Measurements from ENCODE around the gene CHSY1. TPM values are rescaled to one million over a fixed set of nuclear protein-coding genes. Genes with fewer than 3 reads are reported as not detected.

The CHSY1 gene
- polyA plus RNA-seq, 1 donor from 2014 or later = 16.1 TPM

DNA sequence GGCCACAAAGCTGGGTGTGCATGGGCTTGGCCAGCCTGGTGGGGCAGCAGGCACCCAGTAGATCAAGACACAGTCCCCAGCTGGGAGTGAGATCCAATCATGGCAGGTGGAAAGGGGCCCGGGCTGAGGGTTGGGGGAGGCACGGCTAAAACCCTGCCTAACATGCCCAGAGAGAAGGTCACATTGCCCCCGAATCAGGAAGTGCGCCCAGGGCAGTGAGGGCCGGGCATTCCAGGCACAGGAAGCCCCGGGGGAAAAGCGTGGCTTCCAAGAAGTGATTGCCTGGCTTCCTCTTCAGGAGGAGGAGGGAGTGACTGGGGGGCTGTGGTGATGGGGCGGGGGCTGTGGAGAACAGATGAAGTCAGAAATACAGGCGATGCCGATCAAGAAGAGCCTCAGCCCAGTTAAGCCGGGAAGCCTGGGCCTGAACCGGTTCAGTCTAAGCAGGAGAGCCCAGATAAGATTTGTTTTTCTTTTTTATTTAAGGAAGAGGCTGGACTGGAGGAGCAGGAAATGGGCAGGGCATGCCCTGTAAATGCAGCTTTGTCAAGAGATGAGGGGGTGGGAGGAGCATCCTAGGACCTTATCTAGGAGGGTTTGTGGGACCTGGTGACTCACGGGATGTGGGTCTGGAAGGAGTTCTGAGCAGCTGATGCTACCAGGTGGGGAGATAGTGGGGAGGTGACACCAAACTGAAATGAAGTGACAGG lies 83.9 kb downstream of the CHSY1 start:
- Histone ChIP-seq H3K36me3 (ENCODE audit: insufficient read depth, low read length) (no peaks in the 10 kb centered on the region), H3K9ac (ENCODE audit: low read length) (no peak overlapping the region), H3K4me2 (ENCODE audit: low read length) (no peak overlapping the region), H3K27ac (ENCODE audit: low read length) (no peak overlapping the region), H3K9me2 (ENCODE audit: insufficient read depth, low read length) (no peaks in the 10 kb centered on the region), H3K27me3 (ENCODE audit: insufficient read depth, low read depth, low read length) (no peaks in the 10 kb centered on the region), H4K20me1 (ENCODE audit: insufficient read depth) (no peaks in the 10 kb centered on the region), H3F3A (ENCODE audit: insufficient read depth, low read length, poor library complexity, severe bottlenecking) (no peaks in the 10 kb centered on the region), H3K79me2 (replicated peaks; ENCODE audit: insufficient read depth, low read length) (no peaks in the 10 kb centered on the region), H3K4me3 (ENCODE audit: low read length) (no peak overlapping the region), H2AFZ (ENCODE audit: low read depth, low read length) (no peak overlapping the region), H3K9me3 (ENCODE audit: low read length) (no peaks in the 10 kb centered on the region)
- no peak for TF ChIP-seq POLR2AphosphoS5 (IDR thresholded peaks at IDR 0.05)
- TF ChIP-seq, protein P1, sequence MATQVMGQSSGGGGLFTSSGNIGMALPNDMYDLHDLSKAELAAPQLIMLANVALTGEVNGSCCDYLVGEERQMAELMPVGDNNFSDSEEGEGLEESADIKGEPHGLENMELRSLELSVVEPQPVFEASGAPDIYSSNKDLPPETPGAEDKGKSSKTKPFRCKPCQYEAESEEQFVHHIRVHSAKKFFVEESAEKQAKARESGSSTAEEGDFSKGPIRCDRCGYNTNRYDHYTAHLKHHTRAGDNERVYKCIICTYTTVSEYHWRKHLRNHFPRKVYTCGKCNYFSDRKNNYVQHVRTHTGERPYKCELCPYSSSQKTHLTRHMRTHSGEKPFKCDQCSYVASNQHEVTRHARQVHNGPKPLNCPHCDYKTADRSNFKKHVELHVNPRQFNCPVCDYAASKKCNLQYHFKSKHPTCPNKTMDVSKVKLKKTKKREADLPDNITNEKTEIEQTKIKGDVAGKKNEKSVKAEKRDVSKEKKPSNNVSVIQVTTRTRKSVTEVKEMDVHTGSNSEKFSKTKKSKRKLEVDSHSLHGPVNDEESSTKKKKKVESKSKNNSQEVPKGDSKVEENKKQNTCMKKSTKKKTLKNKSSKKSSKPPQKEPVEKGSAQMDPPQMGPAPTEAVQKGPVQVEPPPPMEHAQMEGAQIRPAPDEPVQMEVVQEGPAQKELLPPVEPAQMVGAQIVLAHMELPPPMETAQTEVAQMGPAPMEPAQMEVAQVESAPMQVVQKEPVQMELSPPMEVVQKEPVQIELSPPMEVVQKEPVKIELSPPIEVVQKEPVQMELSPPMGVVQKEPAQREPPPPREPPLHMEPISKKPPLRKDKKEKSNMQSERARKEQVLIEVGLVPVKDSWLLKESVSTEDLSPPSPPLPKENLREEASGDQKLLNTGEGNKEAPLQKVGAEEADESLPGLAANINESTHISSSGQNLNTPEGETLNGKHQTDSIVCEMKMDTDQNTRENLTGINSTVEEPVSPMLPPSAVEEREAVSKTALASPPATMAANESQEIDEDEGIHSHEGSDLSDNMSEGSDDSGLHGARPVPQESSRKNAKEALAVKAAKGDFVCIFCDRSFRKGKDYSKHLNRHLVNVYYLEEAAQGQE (IDR thresholded peaks at IDR 0.05; ENCODE audit: borderline replicate concordance) = no peak
- no peak for TF ChIP-seq SMC3 (conservative IDR thresholded peaks at IDR 0.05; ENCODE audit: poor library complexity)
- TF ChIP-seq EZH2 (IDR thresholded peaks at IDR 0.05; ENCODE audit: borderline replicate concordance, insufficient read depth, low read length, poor library complexity, severe bottlenecking) = no peak
- no peak for TF ChIP-seq RAD21 (conservative IDR thresholded peaks at IDR 0.05)
- no peak for TF ChIP-seq EP300 (conservative IDR thresholded peaks at IDR 0.05; ENCODE audit: poor library complexity, severe bottlenecking)
- no peak for TF ChIP-seq TAF1 (IDR thresholded peaks at IDR 0.05; ENCODE audit: low read depth)

DNA sequence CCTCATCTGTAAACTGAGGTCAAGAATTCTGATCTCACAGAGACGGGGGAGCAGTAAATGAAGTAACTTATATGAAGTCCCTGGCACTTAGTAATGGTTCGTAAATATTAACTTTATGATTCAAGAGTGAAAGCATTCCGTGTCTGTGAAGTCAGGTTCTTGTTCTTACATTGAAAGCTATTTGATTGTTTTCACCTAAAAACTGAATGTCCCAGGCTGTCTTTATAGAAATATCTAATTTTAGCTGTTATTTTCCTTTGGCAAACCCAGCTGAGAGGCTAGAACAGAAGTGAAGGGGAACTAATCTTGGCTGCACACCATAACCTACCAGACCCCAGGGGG lies 84.5 kb downstream of the CHSY1 start:
- Histone ChIP-seq H3F3A (ENCODE audit: insufficient read depth, low read length, poor library complexity, severe bottlenecking) (no peaks in the 10 kb centered on the region), H3K9ac (ENCODE audit: low read length) (no peak overlapping the region), H3K4me2 (ENCODE audit: low read length) (no peak overlapping the region), H3K27me3 (ENCODE audit: insufficient read depth, low read depth, low read length) (no peaks in the 10 kb centered on the region), H3K4me3 (ENCODE audit: low read length) (no peak overlapping the region), H4K20me1 (ENCODE audit: insufficient read depth) (no peaks in the 10 kb centered on the region), H3K36me3 (ENCODE audit: insufficient read depth, low read length) (no peaks in the 10 kb centered on the region), H2AFZ (ENCODE audit: low read depth, low read length) (no peak overlapping the region), H3K79me2 (replicated peaks; ENCODE audit: insufficient read depth, low read length) (no peaks in the 10 kb centered on the region), H3K9me3 (ENCODE audit: low read length) (no peaks in the 10 kb centered on the region), H3K27ac (ENCODE audit: low read length) (no peak overlapping the region), H3K9me2 (ENCODE audit: insufficient read depth, low read length) (no peaks in the 10 kb centered on the region)
- no peak for TF ChIP-seq MXI1 (conservative IDR thresholded peaks at IDR 0.05; ENCODE audit: poor library complexity, severe bottlenecking)
- TF ChIP-seq, protein P1 (IDR thresholded peaks at IDR 0.05; ENCODE audit: borderline replicate concordance) = no peak
- TF ChIP-seq, protein P2, sequence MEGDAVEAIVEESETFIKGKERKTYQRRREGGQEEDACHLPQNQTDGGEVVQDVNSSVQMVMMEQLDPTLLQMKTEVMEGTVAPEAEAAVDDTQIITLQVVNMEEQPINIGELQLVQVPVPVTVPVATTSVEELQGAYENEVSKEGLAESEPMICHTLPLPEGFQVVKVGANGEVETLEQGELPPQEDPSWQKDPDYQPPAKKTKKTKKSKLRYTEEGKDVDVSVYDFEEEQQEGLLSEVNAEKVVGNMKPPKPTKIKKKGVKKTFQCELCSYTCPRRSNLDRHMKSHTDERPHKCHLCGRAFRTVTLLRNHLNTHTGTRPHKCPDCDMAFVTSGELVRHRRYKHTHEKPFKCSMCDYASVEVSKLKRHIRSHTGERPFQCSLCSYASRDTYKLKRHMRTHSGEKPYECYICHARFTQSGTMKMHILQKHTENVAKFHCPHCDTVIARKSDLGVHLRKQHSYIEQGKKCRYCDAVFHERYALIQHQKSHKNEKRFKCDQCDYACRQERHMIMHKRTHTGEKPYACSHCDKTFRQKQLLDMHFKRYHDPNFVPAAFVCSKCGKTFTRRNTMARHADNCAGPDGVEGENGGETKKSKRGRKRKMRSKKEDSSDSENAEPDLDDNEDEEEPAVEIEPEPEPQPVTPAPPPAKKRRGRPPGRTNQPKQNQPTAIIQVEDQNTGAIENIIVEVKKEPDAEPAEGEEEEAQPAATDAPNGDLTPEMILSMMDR (IDR thresholded peaks at IDR 0.05; ENCODE audit: poor library complexity, severe bottlenecking) = no peak
- TF ChIP-seq RAD21 (conservative IDR thresholded peaks at IDR 0.05) = no peak
- no peak for TF ChIP-seq POLR2AphosphoS5 (IDR thresholded peaks at IDR 0.05)
- TF ChIP-seq EZH2 (IDR thresholded peaks at IDR 0.05; ENCODE audit: borderline replicate concordance, insufficient read depth, low read length, poor library complexity, severe bottlenecking) = no peak
- no peak for TF ChIP-seq EP300 (conservative IDR thresholded peaks at IDR 0.05; ENCODE audit: poor library complexity, severe bottlenecking)
- TF ChIP-seq SMC3 (conservative IDR thresholded peaks at IDR 0.05; ENCODE audit: poor library complexity) = no peak
- no peak for TF ChIP-seq TAF1 (IDR thresholded peaks at IDR 0.05; ENCODE audit: low read depth)

Data from neural cell (in vitro differentiated cells).